Activated CD4-positive, alpha-beta T cell treated with anti-CD3 and anti-CD28 coated beads, Interleukin-2, amount 10 ng/mL, durations not matched to agents 7 days and 5 days (primary cell): ENCODE measurements around the gene SOSTDC1. TPM values are rescaled to one million over a fixed set of nuclear protein-coding genes. Genes with fewer than 3 reads are reported as not detected.
"Not testable (repeated sequence)": the region's sequence is repeated elsewhere in the genome, so short reads cannot be mapped to it uniquely, and the experiment has no call there.

ENCODE experiments used
- CTCF ChIA-PET: fragments of 350-600 bp; sonication (Branson Sonifier 250); formaldehyde crosslinking; loops from one replicate; lab custom pipeline; 2021; ENCODE audit warnings: antibody characterized with exemption; lab: Charles Lee
- POLR2A ChIA-PET: fragments of 350-600 bp; sonication (Branson Sonifier 250); formaldehyde crosslinking; loops from one replicate; lab custom pipeline; 2021; ENCODE audit warnings: antibody characterized with exemption; lab: Charles Lee
- DNase-seq: peaks from one replicate; pipeline ENCODE4 v3.0.0-alpha.2; 2020
- H3K27ac Mint-ChIP-seq: one replicate; pipeline ENCODE4 v1.8.0; 2021; ENCODE audit warnings: mild to moderate bottlenecking, moderate library complexity, mixed read lengths
- H3K27me3 Mint-ChIP-seq: one replicate; pipeline ENCODE4 v1.8.0; 2021; ENCODE audit warnings: mixed read lengths
- H3K36me3 Mint-ChIP-seq: one replicate; pipeline ENCODE4 v1.8.0; 2021; ENCODE audit warnings: low read depth, mixed read lengths
- H3K4me1 Mint-ChIP-seq: one replicate; pipeline ENCODE4 v1.8.0; 2021; ENCODE audit warnings: mixed read lengths
- H3K4me3 Mint-ChIP-seq: one replicate; pipeline ENCODE4 v1.8.0; 2021; ENCODE audit warnings: mild to moderate bottlenecking, moderate library complexity, mixed read lengths
- H3K9me3 Mint-ChIP-seq: one replicate; pipeline ENCODE4 v1.8.0; 2021; ENCODE audit warnings: mixed read lengths
- total RNA-seq, 2 experiments: library from RNA; stranded (reverse); gene quantifications; one replicate each; pipeline ENCODE4 v1.2.3, GENCODE V29; 2021

The SOSTDC1 gene
- total RNA-seq, 2 experiments from 2014 or later: not detected

DNA sequence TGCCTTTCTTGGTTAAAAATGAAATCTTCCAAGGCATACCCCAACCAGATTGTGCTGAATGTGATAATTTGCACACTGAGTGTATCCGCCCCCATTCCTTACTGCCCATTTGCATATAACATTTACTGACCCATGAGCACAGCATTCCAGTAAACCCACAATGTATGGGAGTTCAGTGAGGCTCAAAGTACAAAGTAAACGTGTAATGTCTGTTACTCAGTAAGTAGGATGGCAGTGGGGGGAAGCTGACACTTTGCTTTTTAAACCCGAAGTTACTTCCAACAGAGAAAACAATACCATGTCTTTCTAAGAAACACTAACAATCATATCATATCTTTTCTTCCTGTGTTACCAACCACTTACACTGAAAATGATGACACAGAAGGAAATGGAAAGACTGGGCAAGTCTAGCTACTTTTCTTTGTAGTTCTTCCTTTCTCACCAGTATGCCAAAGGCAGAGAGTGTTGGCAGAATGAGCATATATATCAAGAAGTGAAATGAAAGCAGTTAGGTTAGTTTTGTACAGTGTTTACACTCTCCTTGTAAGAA lies 27.1 kb upstream of the SOSTDC1 start:
- peaks cover 7% of the 10 kb centered on the region for H3K4me1 Mint-ChIP-seq
- no peak overlapping the region for H3K4me3 Mint-ChIP-seq
- ChIA-PET POLR2A (no interaction called here), CTCF (interaction anchor here (1.2 kb wide), 1 partner anchor 42 kb away, joined by 4 read pairs; no protein-coding TSS in a partner anchor)
- peaks cover 4% of the 10 kb centered on the region for H3K27me3 Mint-ChIP-seq
- H3K27ac Mint-ChIP-seq: no peak overlapping the region
- no peaks in the 10 kb centered on the region for H3K36me3 Mint-ChIP-seq
- no peaks in the 10 kb centered on the region for H3K9me3 Mint-ChIP-seq
- no peak for DNase-seq

DNA sequence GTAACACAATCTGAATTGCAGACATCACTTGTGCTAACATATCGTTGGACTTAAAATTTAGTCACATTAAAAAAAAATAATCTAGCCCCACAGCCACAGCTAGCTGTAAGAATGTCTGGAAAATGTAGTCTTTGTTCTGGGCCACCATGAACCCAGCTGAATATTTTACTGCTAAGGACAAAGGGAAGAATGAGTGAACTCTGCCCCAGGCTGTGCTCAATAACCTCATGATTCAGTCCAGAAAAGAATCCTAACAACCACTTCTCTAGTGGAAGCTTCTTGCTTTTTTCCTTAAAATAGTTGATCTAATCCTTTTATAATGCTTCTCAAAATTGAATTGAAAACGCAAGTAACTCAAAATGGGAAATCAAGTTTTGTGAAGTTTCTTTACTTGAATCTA lies 25.6 kb upstream of the SOSTDC1 start:
- Mint-ChIP-seq H3K27me3 (no peaks in the 10 kb centered on the region), H3K9me3 (no peaks in the 10 kb centered on the region), H3K4me1 (peaks cover 7% of the 10 kb centered on the region), H3K4me3 (no peak overlapping the region), H3K27ac (no peak overlapping the region), H3K36me3 (no peaks in the 10 kb centered on the region)
- ChIA-PET CTCF (interaction anchor here (0.6 kb wide), 1 partner anchor 37 kb away, joined by 4 read pairs; no protein-coding TSS in a partner anchor), POLR2A (no interaction called here)
- DNase-seq: no peak

DNA sequence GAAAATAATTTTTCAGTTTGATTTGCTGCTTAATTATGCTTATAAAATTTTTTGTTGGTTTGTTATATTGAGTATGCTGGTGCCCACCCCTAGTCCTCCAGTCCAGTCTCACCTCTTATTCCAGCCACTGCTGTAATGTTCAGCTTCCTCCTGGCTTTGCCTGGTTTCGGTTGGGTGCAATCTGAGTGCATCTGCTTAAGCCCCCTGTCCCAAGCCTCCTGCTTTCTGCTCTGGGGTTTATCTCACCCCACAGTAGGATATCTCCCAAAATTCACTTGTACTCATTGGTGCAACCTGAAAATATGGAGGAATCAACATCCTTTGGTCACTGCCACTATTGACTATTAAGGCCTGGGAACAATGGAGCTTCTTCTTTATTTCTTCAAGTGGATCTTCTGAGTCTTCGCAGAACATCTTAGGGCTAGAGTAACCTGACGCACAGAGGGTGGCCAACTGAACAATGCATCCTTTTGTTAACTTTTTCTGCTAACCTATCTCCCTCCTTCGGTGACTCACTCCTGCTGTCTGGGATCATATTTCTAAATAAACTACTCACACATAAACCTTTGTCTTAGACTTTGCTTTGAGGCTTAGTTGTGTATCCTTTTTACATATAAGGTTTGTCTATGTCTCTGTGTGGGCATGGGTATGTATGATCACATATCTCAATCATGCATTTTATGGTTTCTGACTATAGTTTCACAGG lies 19.1 kb upstream of the SOSTDC1 start:
- no peaks in the 10 kb centered on the region for H3K9me3 Mint-ChIP-seq
- H3K36me3 Mint-ChIP-seq: no peaks in the 10 kb centered on the region
- peaks cover 8% of the 10 kb centered on the region for H3K27me3 Mint-ChIP-seq
- no peak overlapping the region for H3K4me3 Mint-ChIP-seq
- POLR2A ChIA-PET: no interaction called here
- no peak for DNase-seq
- no peaks in the 10 kb centered on the region for H3K4me1 Mint-ChIP-seq
- H3K27ac Mint-ChIP-seq: no peak overlapping the region
- CTCF ChIA-PET: no interaction called here

DNA sequence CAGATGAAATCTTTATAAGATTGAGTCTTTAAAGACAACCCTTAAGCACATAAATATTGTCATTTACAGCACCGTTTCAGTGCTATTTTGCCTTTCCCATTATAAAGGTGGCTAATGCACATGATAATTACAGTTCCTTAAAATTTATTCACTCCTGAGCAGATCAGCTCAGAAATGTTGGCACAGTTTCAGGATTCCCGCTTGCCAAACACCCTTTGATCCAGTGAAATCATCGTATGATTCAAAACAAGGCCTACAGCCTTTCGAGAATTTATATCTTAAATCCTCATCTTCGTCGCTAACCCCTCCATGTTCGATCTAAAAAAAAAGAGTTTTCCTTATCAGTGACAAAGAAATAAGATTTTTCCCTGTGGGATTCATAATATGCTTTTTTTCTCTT lies 14.1 kb upstream of the SOSTDC1 start:
- H3K36me3 Mint-ChIP-seq: no peaks in the 10 kb centered on the region
- ChIA-PET CTCF (no interaction called here), POLR2A (no interaction called here)
- no peaks in the 10 kb centered on the region for H3K9me3 Mint-ChIP-seq
- no peak overlapping the region for H3K4me3 Mint-ChIP-seq
- DNase-seq: no peak
- no peak overlapping the region for H3K27ac Mint-ChIP-seq
- no peaks in the 10 kb centered on the region for H3K4me1 Mint-ChIP-seq
- peaks cover 17% of the 10 kb centered on the region for H3K27me3 Mint-ChIP-seq

DNA sequence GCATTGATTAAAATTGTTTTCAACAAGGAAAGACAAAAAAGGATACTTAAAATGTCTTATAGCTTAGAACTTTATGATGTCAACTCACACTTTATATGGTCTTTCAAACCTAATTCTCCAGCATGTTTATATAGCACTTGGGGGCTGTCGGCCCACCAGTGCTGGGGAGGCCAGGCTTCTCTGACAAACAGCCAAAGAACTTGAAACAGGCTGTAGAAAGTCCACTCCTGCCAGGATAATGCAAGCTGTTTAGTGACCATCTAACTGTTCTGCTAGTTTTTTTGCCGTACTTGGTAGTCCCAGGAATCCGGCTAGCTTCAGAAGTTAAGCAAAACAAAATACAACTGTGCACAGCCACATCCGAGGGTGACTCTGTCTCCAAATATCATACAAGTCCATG lies 13.6 kb upstream of the SOSTDC1 start:
- Mint-ChIP-seq H3K36me3 (no peaks in the 10 kb centered on the region), H3K9me3 (no peaks in the 10 kb centered on the region), H3K27me3 (peaks cover 19% of the 10 kb centered on the region), H3K4me3 (no peak overlapping the region), H3K4me1 (no peaks in the 10 kb centered on the region), H3K27ac (no peak overlapping the region)
- DNase-seq: no peak
- ChIA-PET CTCF (no interaction called here), POLR2A (no interaction called here)

DNA sequence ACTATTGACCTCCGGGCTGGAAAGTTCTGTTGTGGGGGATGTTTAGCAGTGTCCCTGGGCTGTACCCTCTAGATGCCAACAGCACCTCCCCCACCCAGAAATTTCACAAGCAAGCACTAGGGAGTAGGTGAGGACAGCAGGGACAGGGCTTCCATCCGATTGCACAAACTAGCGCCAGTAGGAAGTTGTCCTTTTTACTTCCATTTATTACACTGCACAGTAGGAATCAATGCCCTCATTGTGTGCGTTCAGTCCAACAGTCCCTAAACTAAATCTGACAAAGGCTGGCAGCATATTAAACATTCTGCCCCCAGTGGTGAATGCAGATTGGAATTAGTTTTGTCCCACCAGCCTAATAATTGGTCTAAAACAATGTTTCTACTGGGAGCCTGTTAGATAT lies 6.4 kb upstream of the SOSTDC1 start:
- Mint-ChIP-seq H3K27me3 (peaks cover 11% of the 10 kb centered on the region), H3K4me3 (no peak overlapping the region), H3K36me3 (no peaks in the 10 kb centered on the region), H3K27ac (no peak overlapping the region), H3K9me3 (no peaks in the 10 kb centered on the region), H3K4me1 (no peaks in the 10 kb centered on the region)
- ChIA-PET POLR2A (no interaction called here), CTCF (no interaction called here)
- DNase-seq: no peak

DNA sequence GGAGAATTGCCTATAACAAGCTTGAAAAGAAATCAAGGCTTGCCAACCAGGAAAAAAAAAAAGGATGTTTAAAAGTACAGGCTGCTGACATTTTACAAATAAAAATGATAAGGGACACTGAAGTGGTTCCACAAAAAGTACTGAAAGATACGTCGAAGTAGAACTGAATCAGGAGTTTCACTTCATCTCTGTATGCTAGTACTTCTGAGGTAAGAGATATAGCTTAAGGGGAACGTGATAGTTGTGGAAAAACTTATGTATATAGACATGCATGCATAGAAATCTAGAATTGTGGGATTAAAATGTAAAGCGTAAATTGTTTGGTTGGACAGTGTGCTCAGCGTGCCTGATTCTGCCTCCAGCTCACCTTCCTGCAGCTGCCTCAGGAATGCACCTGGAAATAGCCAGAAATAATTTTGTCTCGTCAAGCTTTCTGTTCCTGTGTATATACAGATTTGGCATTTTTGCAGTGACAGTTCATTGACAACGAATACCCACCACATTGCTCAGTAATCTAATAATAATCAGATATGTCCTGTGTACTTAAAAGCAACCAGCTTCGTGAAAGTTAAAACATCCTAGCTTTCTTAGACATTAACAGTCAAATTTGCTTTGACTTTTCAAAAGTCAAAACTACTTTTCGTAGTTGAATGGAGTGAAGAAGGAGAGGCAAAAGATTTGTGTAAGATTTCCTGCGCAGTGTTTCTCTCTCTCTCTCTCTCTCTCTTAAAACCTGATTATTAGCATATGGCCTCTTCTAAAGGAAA lies 1.4 kb downstream of the SOSTDC1 start:
- peaks cover 12% of the 10 kb centered on the region for H3K27me3 Mint-ChIP-seq
- ChIA-PET POLR2A (interaction anchor here (0.7 kb wide), 1 partner anchor 73 kb away, joined by 6 read pairs; no protein-coding TSS in a partner anchor), CTCF (no interaction called here)
- H3K36me3 Mint-ChIP-seq: no peaks in the 10 kb centered on the region
- no peak for DNase-seq
- peaks cover 2% of the 10 kb centered on the region for H3K4me1 Mint-ChIP-seq
- no peak overlapping the region for H3K27ac Mint-ChIP-seq
- H3K9me3 Mint-ChIP-seq: no peaks in the 10 kb centered on the region
- no peak overlapping the region for H3K4me3 Mint-ChIP-seq

DNA sequence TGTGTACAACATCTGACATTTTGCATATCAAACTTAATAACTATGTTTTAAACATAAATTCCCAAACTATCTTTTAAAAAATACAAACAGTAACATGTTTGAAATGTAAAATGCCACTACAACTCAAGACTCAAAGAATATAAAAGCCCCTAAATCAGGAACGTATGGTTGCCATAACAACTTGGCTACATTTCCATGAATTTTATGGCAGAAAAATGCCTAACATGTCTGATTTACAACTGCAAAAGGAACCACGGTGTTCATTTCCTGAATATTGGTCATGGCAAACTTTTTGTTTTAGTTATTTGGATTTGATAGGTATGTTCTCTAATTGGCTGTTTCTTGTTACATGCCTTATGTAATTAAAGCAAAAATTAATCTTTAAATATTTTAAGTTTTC lies 2.0 kb downstream of the SOSTDC1 start:
- DNase-seq: no peak
- POLR2A ChIA-PET: no interaction called here
- Mint-ChIP-seq H3K36me3 (no peaks in the 10 kb centered on the region), H3K9me3 (no peaks in the 10 kb centered on the region), H3K4me1 (peaks cover 2% of the 10 kb centered on the region), H3K27ac (no peak overlapping the region), H3K27me3 (peaks cover 12% of the 10 kb centered on the region), H3K4me3 (no peak overlapping the region)
- CTCF ChIA-PET: interaction anchor here (1.1 kb wide), 1 partner anchor 8 kb away, joined by 3 read pairs; no protein-coding TSS in a partner anchor

DNA sequence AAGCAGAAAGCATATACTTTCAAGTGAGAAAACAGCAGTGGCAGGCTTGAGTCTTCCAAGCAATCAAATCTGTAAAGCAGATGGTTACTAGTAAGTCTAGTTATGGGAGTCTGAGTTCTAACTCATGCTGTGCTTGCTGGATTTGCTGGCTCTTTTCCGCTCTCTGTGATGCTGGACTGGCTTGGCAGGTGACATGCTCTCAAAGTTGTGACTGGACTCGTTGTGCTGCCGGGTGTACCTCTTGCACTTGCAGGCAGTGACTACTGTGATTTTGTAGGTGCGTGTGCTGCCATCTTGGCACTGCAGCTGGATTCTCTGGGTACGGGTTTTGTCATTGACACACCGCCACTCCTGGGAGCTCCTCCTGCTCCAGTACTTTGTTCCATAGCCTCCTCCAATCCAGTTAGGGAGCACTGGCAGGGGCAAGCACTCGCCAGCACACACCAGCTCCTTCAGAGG lies 3.1 kb downstream of the SOSTDC1 start:
- DNase-seq: no peak
- Mint-ChIP-seq H3K36me3 (no peaks in the 10 kb centered on the region), H3K27me3 (peaks cover 12% of the 10 kb centered on the region), H3K9me3 (no peaks in the 10 kb centered on the region), H3K4me1 (peaks cover 2% of the 10 kb centered on the region), H3K4me3 (no peak overlapping the region), H3K27ac (no peak overlapping the region)
- CTCF ChIA-PET: interaction anchor here (0.9 to 1.1 kb wide), 2 partner anchors 9 to 26 kb away, joined by 3 read pairs; no protein-coding TSS in a partner anchor
- POLR2A ChIA-PET: interaction anchor here (0.6 kb wide), 2 partner anchors 42 to 1688 kb away, joined by 3 to 4 read pairs; no protein-coding TSS in a partner anchor

DNA sequence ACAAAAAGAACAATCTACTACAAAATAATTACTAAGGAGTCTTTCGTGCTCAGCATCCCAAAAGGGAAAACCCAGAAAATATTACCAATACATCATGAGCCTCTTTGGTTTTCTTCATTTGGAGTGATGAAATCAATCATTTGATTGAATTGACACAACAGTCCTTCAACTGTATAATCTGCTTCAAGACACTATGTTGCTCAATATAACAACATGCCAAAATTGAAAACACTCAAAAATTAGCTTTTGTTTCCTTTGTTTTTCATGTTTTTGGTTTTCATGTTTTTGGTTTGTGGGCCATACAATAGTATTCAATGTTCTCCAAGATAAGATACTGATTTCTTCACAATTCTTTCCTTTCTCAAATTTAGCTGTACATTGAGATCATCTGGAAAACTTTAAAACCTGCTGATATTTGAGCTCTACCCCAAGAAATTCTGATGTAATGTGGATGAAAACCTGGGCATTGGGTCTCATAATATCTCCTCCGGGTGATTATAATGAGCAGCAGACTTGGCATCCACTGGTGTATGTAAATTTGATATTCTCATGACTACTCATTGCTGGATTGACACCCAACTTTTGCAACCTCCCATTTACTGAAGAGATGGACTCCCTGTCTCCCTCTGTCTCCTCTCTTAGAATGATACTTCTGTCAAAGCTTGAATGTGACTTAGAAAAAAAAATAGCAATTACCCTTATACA lies 4.6 kb downstream of the SOSTDC1 start:
- DNase-seq: no peak
- ChIA-PET POLR2A (no interaction called here), CTCF (interaction anchor here (1.3 kb wide), 1 partner anchor 289 kb away, joined by 4 read pairs; no protein-coding TSS in a partner anchor)
- no peak overlapping the region for H3K4me3 Mint-ChIP-seq
- peaks cover 2% of the 10 kb centered on the region for H3K4me1 Mint-ChIP-seq
- no peaks in the 10 kb centered on the region for H3K36me3 Mint-ChIP-seq
- no peak overlapping the region for H3K27ac Mint-ChIP-seq
- no peaks in the 10 kb centered on the region for H3K9me3 Mint-ChIP-seq
- peaks cover 11% of the 10 kb centered on the region for H3K27me3 Mint-ChIP-seq

DNA sequence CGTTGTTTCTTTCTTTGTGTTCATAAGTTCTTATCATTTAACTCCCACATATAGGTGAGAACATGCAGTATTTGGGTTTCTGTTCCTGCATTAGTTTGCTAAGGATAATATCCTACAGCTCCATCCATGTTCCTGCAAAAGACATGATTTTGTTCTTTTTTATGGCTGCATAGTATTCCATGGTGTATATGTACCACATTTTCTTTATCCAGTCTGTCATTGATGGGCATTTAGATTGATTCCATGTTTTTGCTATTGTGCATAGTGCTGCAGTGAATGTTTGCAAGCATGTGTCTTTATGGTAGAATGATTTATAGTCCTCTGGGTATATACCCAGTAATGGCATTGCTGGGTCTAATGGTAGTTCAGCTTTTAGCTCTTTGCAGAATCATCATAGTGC lies 9.2 kb downstream of the SOSTDC1 start:
- H3K9me3 Mint-ChIP-seq, CTCF ChIA-PET, H3K4me3 Mint-ChIP-seq, H3K27me3 Mint-ChIP-seq, H3K27ac Mint-ChIP-seq, H3K36me3 Mint-ChIP-seq, DNase-seq, H3K4me1 Mint-ChIP-seq, POLR2A ChIA-PET: not testable (repeated sequence)

DNA sequence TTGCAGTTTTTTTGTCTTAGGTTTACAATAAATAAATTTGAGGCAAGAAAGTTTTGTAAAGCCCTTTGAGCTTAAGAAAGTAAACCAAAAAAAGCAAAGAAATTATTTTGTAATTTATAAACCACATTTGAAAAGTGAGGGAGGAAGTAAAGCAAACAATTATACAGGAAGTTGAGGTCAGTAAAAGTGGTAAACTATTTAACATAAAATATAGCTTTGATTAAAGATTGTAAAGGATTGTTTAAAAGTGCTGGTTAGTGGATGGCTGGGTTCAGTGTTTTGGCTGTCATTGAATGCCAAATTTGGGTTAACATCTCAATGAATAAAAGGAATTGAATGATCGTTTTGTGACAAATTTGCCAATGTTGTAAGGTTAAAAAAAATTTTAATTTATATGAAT lies 9.9 kb downstream of the SOSTDC1 start:
- no peak overlapping the region for H3K27ac Mint-ChIP-seq
- H3K4me3 Mint-ChIP-seq: no peak overlapping the region
- ChIA-PET CTCF (interaction anchor here (0.7 kb wide), 2 partner anchors 125 to 431 kb away, joined by 3 read pairs; no protein-coding TSS in a partner anchor), POLR2A (no interaction called here)
- H3K36me3 Mint-ChIP-seq: no peaks in the 10 kb centered on the region
- DNase-seq: no peak
- H3K9me3 Mint-ChIP-seq: no peaks in the 10 kb centered on the region
- no peaks in the 10 kb centered on the region for H3K27me3 Mint-ChIP-seq
- H3K4me1 Mint-ChIP-seq: peaks cover 3% of the 10 kb centered on the region
